GM23248 (cell line): Measurements from ENCODE around the gene ATP7B. TPM values are rescaled to one million over a fixed set of nuclear protein-coding genes. Genes with fewer than 3 reads are reported as not detected.

ENCODE experiments used
- DNase-seq: peaks from one replicate; pipeline ENCODE4 v3.0.0-alpha.2; 2015
- H2AFZ ChIP-seq: fragments of 200-600 bp; sonication (generic); 2 replicates; pipeline ENCODE4 v1.6.1; 2016; ENCODE audit warnings: antibody characterized with exemption
- H3F3A ChIP-seq: fragments of 200-600 bp; sonication (generic); 2 replicates; pipeline ENCODE4 v1.6.1; 2016; ENCODE audit warnings: mild to moderate bottlenecking, antibody characterized with exemption, mixed run types; ENCODE audit not compliant: insufficient read depth
- H3K27ac ChIP-seq: fragments of 200-600 bp; sonication (generic); 2 replicates; pipeline ENCODE4 v1.5.1; 2016; ENCODE audit warnings: mild to moderate bottlenecking
- H3K27me3 ChIP-seq: fragments of 200-600 bp; sonication (generic); replicated peaks from 2 replicates; pipeline ENCODE4 v1.6.1; 2016; ENCODE audit warnings: mild to moderate bottlenecking; ENCODE audit not compliant: insufficient read depth
- H3K36me3 ChIP-seq: fragments of 200-600 bp; sonication (generic); 2 replicates; pipeline ENCODE4 v1.6.1; 2016; ENCODE audit warnings: low read depth, mild to moderate bottlenecking
- H3K4me1 ChIP-seq: fragments of 200-600 bp; sonication (generic); 2 replicates; pipeline ENCODE4 v1.6.1; 2016; ENCODE audit warnings: mild to moderate bottlenecking; ENCODE audit not compliant: insufficient read depth
- H3K4me2 ChIP-seq: fragments of 200-600 bp; sonication (generic); one replicate; pipeline ENCODE4 v1.6.1; 2016; ENCODE audit warnings: mild to moderate bottlenecking; ENCODE audit not compliant: unreplicated experiment
- H3K4me3 ChIP-seq: fragments of 200-600 bp; sonication (generic); 2 replicates; pipeline ENCODE4 v1.5.1; 2016; ENCODE audit warnings: mild to moderate bottlenecking
- H3K79me2 ChIP-seq: fragments of 200-600 bp; sonication (generic); 2 replicates; pipeline ENCODE4 v1.6.1; 2016; ENCODE audit warnings: mild to moderate bottlenecking; ENCODE audit not compliant: insufficient read depth
- H3K9ac ChIP-seq: fragments of 200-600 bp; sonication (generic); 2 replicates; pipeline ENCODE4 v1.6.1; 2016; ENCODE audit warnings: mild to moderate bottlenecking
- H3K9me2 ChIP-seq: fragments of 200-600 bp; sonication (generic); 2 replicates; pipeline ENCODE4 v1.6.1; 2016; ENCODE audit warnings: mixed run types, mild to moderate bottlenecking, moderate library complexity; ENCODE audit not compliant: insufficient read depth
- H3K9me3 ChIP-seq: fragments of 200-600 bp; sonication (generic); one replicate; pipeline ENCODE4 v1.6.1; 2017; ENCODE audit warnings: low read depth
- H4K20me1 ChIP-seq: fragments of 200-600 bp; sonication (generic); 2 replicates; pipeline ENCODE4 v1.6.0; 2016; ENCODE audit not compliant: insufficient read depth
- EZH2 ChIP-seq: fragments of 200-600 bp; sonication (generic); IDR thresholded peaks from 2 replicates; pipeline ENCODE4 v1.6.1; 2018; ENCODE audit warnings: antibody characterized with exemption, mild to moderate bottlenecking; ENCODE audit not compliant: insufficient read depth, poor library complexity, severe bottlenecking
- EZH2phosphoT487 ChIP-seq: fragments of 200-600 bp; sonication (generic); IDR thresholded peaks from 2 replicates; pipeline ENCODE4 v1.6.1; 2018; ENCODE audit warnings: antibody characterized with exemption, moderate library complexity, mild to moderate bottlenecking, low read depth; ENCODE audit not compliant: insufficient read depth
- WGBS, 2 experiments: methylation state at CpG; one replicate each; pipeline ENCODE4 v1.1.6; 2015 to 2017; ENCODE audit warnings: low lambda C conversion rate in 2 of 2, low coverage in 1 of 2; ENCODE audit errors: missing lambda C conversion rate in 2 of 2; 5-methylcytosine and 5-hydroxymethylcytosine counted together
- in situ Hi-C: fragments of 300-500 bp; cut with MboI; formaldehyde crosslinking; loops from 2 replicates; pipeline ENCODE4 v1.15.0; 2020
- polyA plus RNA-seq: library from polyadenylated mRNA; unstranded; fragments of >200 nt; fragmentation: Nextera tagmentation; extraction: Ambion mirVana; gene quantifications from 2 replicates; pipeline ENCODE4 v1.2.1, GENCODE V29; 2016
- total RNA-seq: library from RNA; depleted of rRNA; stranded (reverse); fragments of >200 nt; shearing (Covaris generic); gene quantifications from 2 replicates; pipeline ENCODE4 v1.2.3, GENCODE V29; 2014

The ATP7B gene
- total and polyA plus RNA-seq, 2 experiments from 2014 or later = 0.10 to 0.32 TPM

- Histone ChIP-seq H2AFZ (no peak overlapping the region), H3K9ac (no peak overlapping the region), H3K27ac (no peak overlapping the region), H3K79me2 (no peaks in the 10 kb centered on the region), H3K4me3 (no peak overlapping the region), H3F3A (no peaks in the 10 kb centered on the region), H3K36me3 (no peaks in the 10 kb centered on the region), H3K27me3 (peaks cover 23% of the 10 kb centered on the region), H3K9me2 (no peaks in the 10 kb centered on the region), H3K4me1 (no peaks in the 10 kb centered on the region), H4K20me1 (no peaks in the 10 kb centered on the region), H3K9me3 (no peaks in the 10 kb centered on the region), H3K4me2 (no peak overlapping the region)
- TF ChIP-seq EZH2 (no peak), EZH2phosphoT487 (no peak)
- in situ Hi-C loops = no loop called here
- 6 to 9% methylated on average over 1 of the region's 1 CpG for WGBS, 2 experiments
- no peak for DNase-seq
Observed at GRCh38 chr13:51900471-51900870, 110.8 kb downstream of the ATP7B start.

GRCh38 chr13:51895906-51896888 is 115.1 kb downstream of the ATP7B start:
- Histone ChIP-seq H3K79me2 (no peaks in the 10 kb centered on the region), H2AFZ (no peak overlapping the region), H3F3A (no peaks in the 10 kb centered on the region), H3K4me3 (no peak overlapping the region), H3K36me3 (no peaks in the 10 kb centered on the region), H3K9ac (no peak overlapping the region), H3K9me3 (no peaks in the 10 kb centered on the region), H3K27ac (no peak overlapping the region), H4K20me1 (no peaks in the 10 kb centered on the region), H3K27me3 (peaks cover 30% of the 10 kb centered on the region), H3K9me2 (no peaks in the 10 kb centered on the region), H3K4me1 (no peaks in the 10 kb centered on the region), H3K4me2 (no peak overlapping the region)
- TF ChIP-seq EZH2 (no peak), EZH2phosphoT487 (no peak)
- in situ Hi-C loops = loop anchor here (10.0 kb wide), 1 partner anchor 229 kb away; the partner anchor contains the start of gene NEK5
- WGBS, 2 experiments = 19 to 21% methylated on average over 9 of the region's 9 CpGs
- DNase-seq = peak; percentile 76

GRCh38 chr13:51894239-51894638 is 117.0 kb downstream of the ATP7B start:
- 80 to 82% methylated on average over 4 of the region's 4 CpGs for WGBS, 2 experiments
- Histone ChIP-seq H3K27me3 (peaks cover 19% of the 10 kb centered on the region), H3K36me3 (no peaks in the 10 kb centered on the region), H3F3A (no peaks in the 10 kb centered on the region), H3K4me1 (no peaks in the 10 kb centered on the region), H3K79me2 (no peaks in the 10 kb centered on the region), H3K9ac (no peak overlapping the region), H3K9me3 (no peaks in the 10 kb centered on the region), H4K20me1 (no peaks in the 10 kb centered on the region), H3K4me2 (no peak overlapping the region), H3K4me3 (no peak overlapping the region), H2AFZ (no peak overlapping the region), H3K27ac (no peak overlapping the region), H3K9me2 (no peaks in the 10 kb centered on the region)
- TF ChIP-seq EZH2 (no peak), EZH2phosphoT487 (no peak)
- in situ Hi-C loops = loop anchor here (10.0 kb wide), 1 partner anchor 231 kb away; the partner anchor contains the start of gene NEK5
- no peak for DNase-seq

- Histone ChIP-seq H3K4me1 (no peaks in the 10 kb centered on the region), H3K27ac (no peak overlapping the region), H3K79me2 (no peaks in the 10 kb centered on the region), H3K9me2 (no peaks in the 10 kb centered on the region), H3F3A (no peaks in the 10 kb centered on the region), H2AFZ (no peak overlapping the region), H3K36me3 (no peaks in the 10 kb centered on the region), H4K20me1 (no peaks in the 10 kb centered on the region), H3K9ac (no peak overlapping the region), H3K9me3 (no peaks in the 10 kb centered on the region), H3K4me3 (no peak overlapping the region), H3K27me3 (peaks cover 12% of the 10 kb centered on the region), H3K4me2 (no peak overlapping the region)
- no peak for DNase-seq
- TF ChIP-seq EZH2phosphoT487 (no peak), EZH2 (no peak)
- WGBS, 2 experiments = 6 to 26% methylated on average over 3 of the region's 3 CpGs
- in situ Hi-C loops = loop anchor here (10.0 kb wide), 1 partner anchor 232 kb away; the partner anchor contains the start of gene NEK5
Observed at GRCh38 chr13:51892657-51893056, 118.6 kb downstream of the ATP7B start.
